PC-3 (cell line): ENCODE results near the gene GPR75.
"Not testable (repeated sequence)": the region's sequence is repeated elsewhere in the genome, so short reads cannot be mapped to it uniquely, and the experiment has no call there.

Experiments used
- EZH2 ChIP-seq: fragments of 300-600 bp; sonication (generic); IDR thresholded peaks from one replicate; pipeline ENCODE4 v1.6.1; 2017; ENCODE audit warnings: antibody characterized with exemption, mild to moderate bottlenecking, low read length; ENCODE audit not compliant: unreplicated experiment
- TF ChIP-seq, protein P1 (sequence below): fragments of 300-600 bp; sonication (generic); conservative IDR thresholded peaks from 2 replicates; pipeline ENCODE4 v1.5.1; 2017; ENCODE audit warnings: antibody characterized with exemption, low read depth, mild to moderate bottlenecking, low read length

DNA sequence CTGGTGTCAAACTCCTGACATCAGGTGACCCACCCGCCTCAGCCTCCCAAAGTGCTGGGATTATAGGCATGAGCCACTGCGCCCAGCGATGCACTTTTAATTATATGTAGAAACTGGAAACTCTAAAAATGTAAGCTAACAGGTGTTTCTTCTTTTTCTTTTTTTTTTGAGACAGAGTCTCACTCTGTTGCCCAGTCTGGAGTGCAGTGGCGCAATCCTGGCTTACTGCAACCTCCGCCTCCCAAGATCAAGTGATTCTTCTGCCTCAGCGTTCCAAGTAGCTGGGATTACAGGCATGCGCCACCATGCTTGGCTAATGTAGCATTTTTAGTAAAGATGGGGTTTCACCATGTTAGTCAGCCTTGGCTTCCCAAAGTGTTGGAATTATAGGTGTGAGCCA lies 18.1 kb downstream of the GPR75 start:
- TF ChIP-seq, protein P1, sequence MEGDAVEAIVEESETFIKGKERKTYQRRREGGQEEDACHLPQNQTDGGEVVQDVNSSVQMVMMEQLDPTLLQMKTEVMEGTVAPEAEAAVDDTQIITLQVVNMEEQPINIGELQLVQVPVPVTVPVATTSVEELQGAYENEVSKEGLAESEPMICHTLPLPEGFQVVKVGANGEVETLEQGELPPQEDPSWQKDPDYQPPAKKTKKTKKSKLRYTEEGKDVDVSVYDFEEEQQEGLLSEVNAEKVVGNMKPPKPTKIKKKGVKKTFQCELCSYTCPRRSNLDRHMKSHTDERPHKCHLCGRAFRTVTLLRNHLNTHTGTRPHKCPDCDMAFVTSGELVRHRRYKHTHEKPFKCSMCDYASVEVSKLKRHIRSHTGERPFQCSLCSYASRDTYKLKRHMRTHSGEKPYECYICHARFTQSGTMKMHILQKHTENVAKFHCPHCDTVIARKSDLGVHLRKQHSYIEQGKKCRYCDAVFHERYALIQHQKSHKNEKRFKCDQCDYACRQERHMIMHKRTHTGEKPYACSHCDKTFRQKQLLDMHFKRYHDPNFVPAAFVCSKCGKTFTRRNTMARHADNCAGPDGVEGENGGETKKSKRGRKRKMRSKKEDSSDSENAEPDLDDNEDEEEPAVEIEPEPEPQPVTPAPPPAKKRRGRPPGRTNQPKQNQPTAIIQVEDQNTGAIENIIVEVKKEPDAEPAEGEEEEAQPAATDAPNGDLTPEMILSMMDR: not testable (repeated sequence)
- TF ChIP-seq EZH2: not testable (repeated sequence)
